Lower leg skin (tissue), 3 donors: ENCODE measurements around the gene FSTL5.

Experiments
- POLR2A ChIP-seq, 2 donors: fragments of 450-650 bp; IDR thresholded peaks; one replicate each; pipeline ENCODE4 v1.6.1; 2016 to 2017; ENCODE audit warnings: antibody characterized with exemption in 2 of 2, mild to moderate bottlenecking in 1 of 2, moderate library complexity in 1 of 2
- TF ChIP-seq, protein P1 (sequence below), 3 donors: fragments of 450-650 bp; IDR thresholded peaks; one replicate each; pipeline ENCODE4 v1.5.1; 2016; ENCODE audit warnings: antibody characterized with exemption in 3 of 3, mild to moderate bottlenecking in 3 of 3, moderate library complexity in 2 of 3

GRCh38 chr4:161906836-161907589, 256.8 kb downstream of the FSTL5 start:
- TF ChIP-seq, protein P1, sequence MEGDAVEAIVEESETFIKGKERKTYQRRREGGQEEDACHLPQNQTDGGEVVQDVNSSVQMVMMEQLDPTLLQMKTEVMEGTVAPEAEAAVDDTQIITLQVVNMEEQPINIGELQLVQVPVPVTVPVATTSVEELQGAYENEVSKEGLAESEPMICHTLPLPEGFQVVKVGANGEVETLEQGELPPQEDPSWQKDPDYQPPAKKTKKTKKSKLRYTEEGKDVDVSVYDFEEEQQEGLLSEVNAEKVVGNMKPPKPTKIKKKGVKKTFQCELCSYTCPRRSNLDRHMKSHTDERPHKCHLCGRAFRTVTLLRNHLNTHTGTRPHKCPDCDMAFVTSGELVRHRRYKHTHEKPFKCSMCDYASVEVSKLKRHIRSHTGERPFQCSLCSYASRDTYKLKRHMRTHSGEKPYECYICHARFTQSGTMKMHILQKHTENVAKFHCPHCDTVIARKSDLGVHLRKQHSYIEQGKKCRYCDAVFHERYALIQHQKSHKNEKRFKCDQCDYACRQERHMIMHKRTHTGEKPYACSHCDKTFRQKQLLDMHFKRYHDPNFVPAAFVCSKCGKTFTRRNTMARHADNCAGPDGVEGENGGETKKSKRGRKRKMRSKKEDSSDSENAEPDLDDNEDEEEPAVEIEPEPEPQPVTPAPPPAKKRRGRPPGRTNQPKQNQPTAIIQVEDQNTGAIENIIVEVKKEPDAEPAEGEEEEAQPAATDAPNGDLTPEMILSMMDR (IDR thresholded peaks at IDR 0.05) = no peak
- no peak for TF ChIP-seq POLR2A (IDR thresholded peaks at IDR 0.05)
